Esophagus squamous epithelium (tissue), 4 donors: ENCODE results near the gene DHFR2.

Source experiments
- CTCF ChIP-seq, 6 experiments: fragments of 450-650 bp in 4 of 6; fragments of 200-600 bp in 2 of 6; sonication (generic) in 2 of 6; IDR thresholded peaks; one replicate each; pipeline ENCODE4 v1.5.1; 2016 to 2019; ENCODE audit warnings: antibody characterized with exemption in 6 of 6, mild to moderate bottlenecking in 4 of 6, moderate library complexity in 4 of 6
- POLR2A ChIP-seq, 4 donors: fragments of 450-650 bp; IDR thresholded peaks; one replicate each; pipeline ENCODE4 v1.6.1; 2017; ENCODE audit warnings: antibody characterized with exemption in 4 of 4, mild to moderate bottlenecking in 4 of 4, moderate library complexity in 3 of 4

GRCh38 chr3:94076055-94076454 lies 13.3 kb upstream of the DHFR2 start:
- TF ChIP-seq CTCF (IDR thresholded peaks at IDR 0.05) (no peak), POLR2A (IDR thresholded peaks at IDR 0.05) (no peak)
